Measurements from ENCODE around the gene SNX21.

The SNX21 gene

GRCh38 chr20:45843506-45843905 lies 9.9 kb downstream of the SNX21 start:
- H3K36me3 ChIP-seq (ENCODE audit: control insufficient read depth, insufficient read depth, low read length), result peaks cover 32% of the 10 kb centered on the region

GRCh38 chr20:45845452-45845851 lies 11.9 kb downstream of the SNX21 start:
- Histone ChIP-seq H3K27ac (ENCODE audit: low read depth, low read length) (no peak overlapping the region), H3K4me1 (ENCODE audit: control insufficient read depth, insufficient read depth, low read length) (peaks cover 19% of the 10 kb centered on the region), H3K9ac (ENCODE audit: low read length) (no peak overlapping the region), H3K36me3 (ENCODE audit: control insufficient read depth, insufficient read depth, low read length) (peaks cover 33% of the 10 kb centered on the region), H3K27me3 (ENCODE audit: control insufficient read depth, insufficient read depth, low read length) (no peaks in the 10 kb centered on the region), H3K4me3 (ENCODE audit: low read length) (no peak overlapping the region)

More at GRCh38 chr20:45843506-45843905, 9.9 kb downstream of the SNX21 start:
- Histone ChIP-seq H3K9ac (ENCODE audit: low read length) (no peak overlapping the region), H3K4me1 (ENCODE audit: control insufficient read depth, insufficient read depth, low read length) (peaks cover 19% of the 10 kb centered on the region), H3K27me3 (ENCODE audit: control insufficient read depth, insufficient read depth, low read length) (no peaks in the 10 kb centered on the region), H3K27ac (ENCODE audit: low read depth, low read length) (no peak overlapping the region), H3K4me3 (ENCODE audit: low read length) (no peak overlapping the region)

GRCh38 chr20:45848421-45848820 lies 14.8 kb downstream of the SNX21 start:
- Histone ChIP-seq H3K36me3 (ENCODE audit: control insufficient read depth, insufficient read depth, low read length) (peaks cover 23% of the 10 kb centered on the region), H3K4me3 (ENCODE audit: low read length) (no peak overlapping the region), H3K27me3 (ENCODE audit: control insufficient read depth, insufficient read depth, low read length) (no peaks in the 10 kb centered on the region), H3K27ac (ENCODE audit: low read depth, low read length) (no peak overlapping the region), H3K9ac (ENCODE audit: low read length) (peak overlapping the region; percentile 11), H3K4me1 (ENCODE audit: control insufficient read depth, insufficient read depth, low read length) (peaks cover 3% of the 10 kb centered on the region)

- Histone ChIP-seq H3K9ac (ENCODE audit: low read length) (no peak overlapping the region), H3K4me3 (ENCODE audit: low read length) (no peak overlapping the region), H3K27ac (ENCODE audit: low read depth, low read length) (no peak overlapping the region), H3K36me3 (ENCODE audit: control insufficient read depth, insufficient read depth, low read length) (peaks cover 17% of the 10 kb centered on the region), H3K4me1 (ENCODE audit: control insufficient read depth, insufficient read depth, low read length) (no peaks in the 10 kb centered on the region), H3K27me3 (ENCODE audit: control insufficient read depth, insufficient read depth, low read length) (no peaks in the 10 kb centered on the region)
Measured at GRCh38 chr20:45848969-45849582, 15.5 kb downstream of the SNX21 start.

- H3K4me1 ChIP-seq (ENCODE audit: control insufficient read depth, insufficient read depth, low read length), result peaks cover 5% of the 10 kb centered on the region
- H3K27ac ChIP-seq (ENCODE audit: low read depth, low read length), result no peak overlapping the region
- H3K36me3 ChIP-seq (ENCODE audit: control insufficient read depth, insufficient read depth, low read length), result peaks cover 7% of the 10 kb centered on the region
- H3K9ac ChIP-seq (ENCODE audit: low read length), result no peak overlapping the region
- no peak overlapping the region for H3K4me3 ChIP-seq (ENCODE audit: low read length)
- no peaks in the 10 kb centered on the region for H3K27me3 ChIP-seq (ENCODE audit: control insufficient read depth, insufficient read depth, low read length)
Measured at GRCh38 chr20:45850238-45850637, 16.6 kb downstream of the SNX21 start.

GRCh38 chr20:45850926-45851325 lies 17.3 kb downstream of the SNX21 start:
- Histone ChIP-seq H3K9ac (ENCODE audit: low read length) (no peak overlapping the region), H3K4me3 (ENCODE audit: low read length) (no peak overlapping the region), H3K4me1 (ENCODE audit: control insufficient read depth, insufficient read depth, low read length) (peaks cover 9% of the 10 kb centered on the region), H3K36me3 (ENCODE audit: control insufficient read depth, insufficient read depth, low read length) (peaks cover 4% of the 10 kb centered on the region), H3K27me3 (ENCODE audit: control insufficient read depth, insufficient read depth, low read length) (no peaks in the 10 kb centered on the region), H3K27ac (ENCODE audit: low read depth, low read length) (no peak overlapping the region)

- Histone ChIP-seq H3K4me3 (ENCODE audit: low read length) (no peak overlapping the region), H3K9ac (ENCODE audit: low read length) (no peak overlapping the region), H3K27ac (ENCODE audit: low read depth, low read length) (no peak overlapping the region), H3K36me3 (ENCODE audit: control insufficient read depth, insufficient read depth, low read length) (peaks cover 4% of the 10 kb centered on the region), H3K27me3 (ENCODE audit: control insufficient read depth, insufficient read depth, low read length) (no peaks in the 10 kb centered on the region), H3K4me1 (ENCODE audit: control insufficient read depth, insufficient read depth, low read length) (peaks cover 14% of the 10 kb centered on the region)
Measured at GRCh38 chr20:45851501-45851900, 17.9 kb downstream of the SNX21 start.

- Histone ChIP-seq H3K4me3 (ENCODE audit: low read length) (no peak overlapping the region), H3K4me1 (ENCODE audit: control insufficient read depth, insufficient read depth, low read length) (peaks cover 14% of the 10 kb centered on the region), H3K27me3 (ENCODE audit: control insufficient read depth, insufficient read depth, low read length) (no peaks in the 10 kb centered on the region), H3K27ac (ENCODE audit: low read depth, low read length) (no peak overlapping the region), H3K36me3 (ENCODE audit: control insufficient read depth, insufficient read depth, low read length) (peaks cover 4% of the 10 kb centered on the region), H3K9ac (ENCODE audit: low read length) (no peak overlapping the region)
Measured at GRCh38 chr20:45852326-45852725, 18.7 kb downstream of the SNX21 start.

- Histone ChIP-seq H3K4me3 (ENCODE audit: low read length) (no peak overlapping the region), H3K27me3 (ENCODE audit: control insufficient read depth, insufficient read depth, low read length) (no peaks in the 10 kb centered on the region), H3K36me3 (ENCODE audit: control insufficient read depth, insufficient read depth, low read length) (peaks cover 1% of the 10 kb centered on the region), H3K9ac (ENCODE audit: low read length) (no peak overlapping the region), H3K27ac (ENCODE audit: low read depth, low read length) (no peak overlapping the region), H3K4me1 (ENCODE audit: control insufficient read depth, insufficient read depth, low read length) (peaks cover 19% of the 10 kb centered on the region)
Measured at GRCh38 chr20:45853484-45853883, 19.9 kb downstream of the SNX21 start.

GRCh38 chr20:45857114-45857881 lies 23.7 kb downstream of the SNX21 start, which contains the start of the genes ACOT8 and ZSWIM3:
Gene ACOT8 (minus strand): TSS chr20:45857392. CDS start chr20:45857315, 77 bp downstream.
Gene ZSWIM3 (plus strand): TSS chr20:45857614. CDS start chr20:45857826, 212 bp downstream.
- Histone ChIP-seq H3K4me1 (ENCODE audit: control insufficient read depth, insufficient read depth, low read length) (peaks cover 20% of the 10 kb centered on the region), H3K27me3 (ENCODE audit: control insufficient read depth, insufficient read depth, low read length) (no peaks in the 10 kb centered on the region), H3K4me3 (ENCODE audit: low read length) (peak within 1 kb of the TSS; percentile 96), H3K9ac (ENCODE audit: low read length) (peak within 1 kb of the TSS; percentile 82), H3K36me3 (ENCODE audit: control insufficient read depth, insufficient read depth, low read length) (no peaks in the 10 kb centered on the region), H3K27ac (ENCODE audit: low read depth, low read length) (peak within 1 kb of the TSS; percentile 88)

- Histone ChIP-seq H3K9ac (ENCODE audit: low read length) (peak overlapping the region; percentile 59), H3K27ac (ENCODE audit: low read depth, low read length) (peak overlapping the region; percentile 88), H3K27me3 (ENCODE audit: control insufficient read depth, insufficient read depth, low read length) (no peaks in the 10 kb centered on the region), H3K4me1 (ENCODE audit: control insufficient read depth, insufficient read depth, low read length) (peaks cover 20% of the 10 kb centered on the region), H3K36me3 (ENCODE audit: control insufficient read depth, insufficient read depth, low read length) (no peaks in the 10 kb centered on the region), H3K4me3 (ENCODE audit: low read length) (peak overlapping the region; percentile 96)
Measured at GRCh38 chr20:45857882-45858216, 24.2 kb downstream of the SNX21 start.

- Histone ChIP-seq H3K4me1 (ENCODE audit: control insufficient read depth, insufficient read depth, low read length) (peaks cover 19% of the 10 kb centered on the region), H3K36me3 (ENCODE audit: control insufficient read depth, insufficient read depth, low read length) (no peaks in the 10 kb centered on the region), H3K27me3 (ENCODE audit: control insufficient read depth, insufficient read depth, low read length) (no peaks in the 10 kb centered on the region), H3K27ac (ENCODE audit: low read depth, low read length) (no peak overlapping the region), H3K4me3 (ENCODE audit: low read length) (no peak overlapping the region), H3K9ac (ENCODE audit: low read length) (no peak overlapping the region)
Measured at GRCh38 chr20:45859916-45860315, 26.3 kb downstream of the SNX21 start.

Measured in rectal smooth muscle tissue (tissue), 1 donor.